Thyroid gland (tissue), 4 donors: Measurements from ENCODE around the gene VPS18. TPM values are rescaled to one million over a fixed set of nuclear protein-coding genes. Genes with fewer than 3 reads are reported as not detected.

Experiments
- DNase-seq, 2 donors: peaks; one replicate each; pipeline ENCODE4 v3.0.0-alpha.2; 2019
- H3K27ac ChIP-seq, 3 donors: fragments of 200-600 bp; sonication (generic); 1 replicate in 2 of 3; 2 replicates in 1 of 3; pipeline ENCODE4 v1.5.1; 2016 to 2019; ENCODE audit warnings: mild to moderate bottlenecking in 1 of 3, moderate library complexity in 1 of 3
- H3K27me3 ChIP-seq: fragments of 200-600 bp; sonication (generic); one replicate; pipeline ENCODE4 v1.5.1; 2019
- H3K36me3 ChIP-seq, 2 donors: fragments of 200-600 bp; sonication (generic); one replicate each; pipeline ENCODE4 v1.5.1; 2016 to 2019
- H3K4me1 ChIP-seq, 2 donors: fragments of 200-600 bp; sonication (generic); one replicate each; pipeline ENCODE4 v1.5.1; 2017 to 2019
- H3K4me3 ChIP-seq, 3 donors: fragments of 200-600 bp; sonication (generic); replicated peaks in 1 of 3; 1 replicate in 2 of 3; 2 replicates in 1 of 3; pipeline ENCODE4 v1.5.1; 2016; ENCODE audit warnings: mild to moderate bottlenecking in 1 of 3
- H3K9me3 ChIP-seq: fragments of 200-600 bp; sonication (generic); one replicate; pipeline ENCODE4 v1.5.1; 2017
- POLR2A ChIP-seq, 2 donors: fragments of 450-650 bp; IDR thresholded peaks; one replicate each; pipeline ENCODE4 v1.6.1; 2017; ENCODE audit warnings: antibody characterized with exemption in 2 of 2, mild to moderate bottlenecking in 2 of 2, moderate library complexity in 1 of 2
- WGBS, 2 donors: methylation state at CpG; one replicate each; pipeline ENCODE4 v1.1.5; 2017; 5-methylcytosine and 5-hydroxymethylcytosine counted together
- intact Hi-C: fragments of 100-400 bp; cut with DNase I; formaldehyde crosslinking; loops from one replicate; pipeline ENCODE4 v1.15.1; 2023
- small RNA-seq: library from RNA; depleted of rRNA; stranded (forward); fragments of <200 nt; gene quantifications from one replicate; pipeline ENCODE3, GENCODE V24; 2016
- total RNA-seq, 4 donors: library from RNA; depleted of rRNA; stranded (reverse); fragments of >200 nt; gene quantifications; one replicate each; pipeline ENCODE4 v1.2.3, GENCODE V29; 2016
- TF ChIP-seq, protein P1 (sequence below), 6 experiments: fragments of 200-600 bp in 3 of 6; fragments of 450-650 bp in 3 of 6; sonication (generic) in 3 of 6; IDR thresholded peaks; one replicate each; pipeline ENCODE4 v1.5.1; 2016 to 2019; ENCODE audit warnings: antibody characterized with exemption in 6 of 6, mild to moderate bottlenecking in 2 of 6, inconsistent platforms in 1 of 6, moderate library complexity in 1 of 6

Gene VPS18
- total RNA-seq, 4 donors from 2014 or later: 29.2 to 43.6 (median 37.2) TPM

- intact Hi-C loops: no loop called here
- 0 to 1% methylated on average over 6 to 21 of the region's 72 CpGs for WGBS, 2 donors
These were observed 58.9 kb downstream of the VPS18 start, which contains the start of gene CHAC1 for GRCh38 chr15:40952901-40953712. CHAC1 (plus strand) TSS chr15:40953471; CDS start chr15:40953584, 113 bp downstream.

More at GRCh38 chr15:40952901-40953712, 58.9 kb downstream of the VPS18 start, which contains the start of gene CHAC1:
- Histone ChIP-seq H3K27me3 (no peaks in the 10 kb centered on the region), H3K4me1 (peaks cover 6 to 17% of the 10 kb centered on the region in 2 donors), H3K27ac (peak within 1 kb of the TSS in 2 of 3 donors; percentile 2 to 15), H3K4me3 (peak within 1 kb of the TSS; percentile 11 to 88 (median 61)), H3K9me3 (no peaks in the 10 kb centered on the region), H3K36me3 (no peaks in the 10 kb centered on the region)
- peak; percentile 96 for DNase-seq
- peak in 1 of 2 donors; percentile 62 for TF ChIP-seq POLR2A (IDR thresholded peaks at IDR 0.05)
- TF ChIP-seq, protein P1, sequence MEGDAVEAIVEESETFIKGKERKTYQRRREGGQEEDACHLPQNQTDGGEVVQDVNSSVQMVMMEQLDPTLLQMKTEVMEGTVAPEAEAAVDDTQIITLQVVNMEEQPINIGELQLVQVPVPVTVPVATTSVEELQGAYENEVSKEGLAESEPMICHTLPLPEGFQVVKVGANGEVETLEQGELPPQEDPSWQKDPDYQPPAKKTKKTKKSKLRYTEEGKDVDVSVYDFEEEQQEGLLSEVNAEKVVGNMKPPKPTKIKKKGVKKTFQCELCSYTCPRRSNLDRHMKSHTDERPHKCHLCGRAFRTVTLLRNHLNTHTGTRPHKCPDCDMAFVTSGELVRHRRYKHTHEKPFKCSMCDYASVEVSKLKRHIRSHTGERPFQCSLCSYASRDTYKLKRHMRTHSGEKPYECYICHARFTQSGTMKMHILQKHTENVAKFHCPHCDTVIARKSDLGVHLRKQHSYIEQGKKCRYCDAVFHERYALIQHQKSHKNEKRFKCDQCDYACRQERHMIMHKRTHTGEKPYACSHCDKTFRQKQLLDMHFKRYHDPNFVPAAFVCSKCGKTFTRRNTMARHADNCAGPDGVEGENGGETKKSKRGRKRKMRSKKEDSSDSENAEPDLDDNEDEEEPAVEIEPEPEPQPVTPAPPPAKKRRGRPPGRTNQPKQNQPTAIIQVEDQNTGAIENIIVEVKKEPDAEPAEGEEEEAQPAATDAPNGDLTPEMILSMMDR (IDR thresholded peaks at IDR 0.05): peak in 3 of 6 experiments; percentile 8 to 10 (median 10)

Small RNAs within 50 kb of the gene (small RNA-seq; reads per million reads assigned to genes)
- not detected for gene AC025166.1
- gene ISCA1P4: not detected

Other genes starting within 250 kb of the VPS18 start
- 1 to 10 TPM in 1 of 4 donors, under 1 TPM in 1, not detected in 2; 0.40 to 1.4 TPM for gene RAD51, start 199.3 kb upstream of the VPS18 start, total RNA-seq
- gene RMDN3, start 139.2 kb upstream of the VPS18 start, total RNA-seq: 10 to 100 TPM; 29.2 to 39.8 (median 31.7) TPM
- gene GCHFR, start 130.4 kb upstream of the VPS18 start, total RNA-seq: 10 to 100 TPM; 17.1 to 73.4 (median 34.7) TPM
- under 1 TPM in 3 of 4 donors, not detected in 1; 0.13 to 0.79 (median 0.22) TPM for gene C15orf62, start 124.5 kb upstream of the VPS18 start, total RNA-seq
- 10 to 100 TPM; 21.7 to 37.8 (median 22.3) TPM for gene ZFYVE19, start 87.4 kb upstream of the VPS18 start, total RNA-seq
- gene DNAJC17, start 87.0 kb upstream of the VPS18 start, total RNA-seq: 10 to 100 TPM; 21.6 to 51.9 (median 45.8) TPM
- gene PPP1R14D, start 65.7 kb upstream of the VPS18 start, total RNA-seq: not detected
- gene SPINT1, start 50.4 kb upstream of the VPS18 start, total RNA-seq: 100 to 1,000 TPM in 2 of 4 donors, 10 to 100 TPM in 2; 84.3 to 143 (median 113) TPM
- gene RHOV, start 20.2 kb upstream of the VPS18 start, total RNA-seq: under 1 TPM in 1 of 4 donors, not detected in 3; 0.29 TPM
- 10 to 100 TPM in 3 of 4 donors, 1 to 10 TPM in 1; 6.8 to 27.1 (median 10.8) TPM for gene DLL4, start 34.9 kb downstream of the VPS18 start, total RNA-seq
- gene CHAC1, start 59.0 kb downstream of the VPS18 start, total RNA-seq: 1 to 10 TPM; 1.1 to 3.1 (median 1.8) TPM
- 10 to 100 TPM; 23.2 to 42.6 (median 36.4) TPM for gene INO80, start 221.8 kb downstream of the VPS18 start, total RNA-seq